Epithelial cell of esophagus (primary cell): ENCODE results near the gene BRI3.

Experiments
- DNase-seq: peaks from one replicate; pipeline ENCODE4 v3.0.0; 2010; ENCODE audit warnings: low read depth
- H3K4me3 ChIP-seq: 2 replicates; pipeline ENCODE4 v1.5.1; 2011; ENCODE audit warnings: mild to moderate bottlenecking, low read length, control low read depth
- CTCF ChIP-seq: IDR thresholded peaks from 2 replicates; pipeline ENCODE4 v1.5.1; 2011; ENCODE audit warnings: low read depth, mild to moderate bottlenecking, low read length, control low read depth, inconsistent platforms; ENCODE audit not compliant: insufficient read depth; ENCODE audit errors: missing control alignments

Gene BRI3

GRCh38 chr7:98303176-98303865, 21.8 kb downstream of the BRI3 start:
- no peak for DNase-seq
- TF ChIP-seq CTCF = no peak
- no peak overlapping the region for H3K4me3 ChIP-seq

DNA sequence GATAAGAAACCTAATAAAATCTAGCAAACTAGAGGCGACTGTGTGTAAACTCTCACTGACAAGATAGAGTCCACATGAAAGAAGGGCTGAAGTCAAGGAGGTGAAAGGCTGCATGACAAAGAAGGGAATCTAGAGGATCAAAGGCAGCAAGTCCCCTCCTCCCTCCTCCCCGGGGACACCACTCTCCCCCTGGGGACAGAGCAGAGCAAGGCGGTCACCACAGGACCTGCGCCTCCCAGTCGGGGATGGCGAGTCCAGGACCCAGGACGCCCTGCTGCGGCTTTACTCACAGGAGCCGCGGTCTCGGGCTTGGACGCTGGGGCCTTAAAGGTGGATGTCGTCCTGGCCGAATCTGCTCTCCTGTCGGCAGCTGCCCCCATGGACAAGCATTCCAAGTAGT, 22.4 kb downstream of the BRI3 start:
- TF ChIP-seq CTCF = no peak

DNA sequence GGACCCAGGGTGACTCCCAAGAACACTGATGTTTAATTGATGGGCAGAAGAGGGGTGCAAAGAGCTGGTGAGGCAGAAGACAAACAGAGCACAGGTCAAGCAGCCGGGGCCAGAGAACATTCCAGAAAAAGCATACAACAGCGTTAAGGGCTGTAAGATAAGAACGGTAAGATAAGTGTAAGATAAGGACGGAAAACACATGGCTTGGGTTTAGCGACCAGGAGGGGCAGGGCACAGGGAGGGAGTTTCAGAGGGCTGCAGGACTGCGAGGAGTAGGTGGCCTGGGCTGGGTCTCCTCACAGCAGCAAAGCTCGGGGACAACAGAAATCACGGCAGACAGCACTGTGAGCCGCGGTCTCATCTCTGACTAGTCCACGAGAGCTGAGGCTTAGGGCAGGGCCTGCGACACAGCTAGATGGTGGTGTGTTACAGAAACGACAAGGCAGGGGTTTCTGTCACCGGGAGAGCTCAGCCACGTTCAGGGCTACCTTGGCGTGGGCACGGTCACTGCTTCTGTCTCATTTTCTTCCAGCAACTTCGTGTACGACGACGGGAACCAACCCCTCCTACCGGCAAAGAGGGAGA, 24.6 kb downstream of the BRI3 start:
- H3K4me3 ChIP-seq = no peak overlapping the region
- no peak for TF ChIP-seq CTCF
- no peak for DNase-seq

More for the DNA sequence above, 22.4 kb downstream of the BRI3 start:
- no peak for DNase-seq
- H3K4me3 ChIP-seq = no peak overlapping the region

- no peak overlapping the region for H3K4me3 ChIP-seq
- no peak for TF ChIP-seq CTCF
- DNase-seq = no peak
Observed at GRCh38 chr7:98307971-98308466, 26.5 kb downstream of the BRI3 start.

DNA sequence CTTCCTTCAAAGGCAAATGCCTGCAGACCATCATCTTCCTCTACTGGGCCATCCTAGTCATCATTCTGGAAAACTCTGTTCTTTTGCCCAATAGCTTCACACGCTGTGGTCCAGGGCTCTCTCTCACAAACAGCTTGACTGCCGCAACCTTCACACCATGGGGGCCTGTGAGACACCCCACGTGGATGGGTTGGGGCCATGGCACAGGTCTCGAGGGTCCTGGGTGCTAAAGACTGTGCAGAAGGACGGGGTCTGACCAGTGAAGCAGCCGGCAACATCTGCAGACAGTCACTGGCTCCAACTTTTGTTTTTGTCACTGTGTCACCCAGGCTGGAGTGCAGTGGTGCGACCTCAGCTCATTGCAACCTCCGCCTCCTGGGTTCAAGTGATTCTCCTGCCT, 28.1 kb downstream of the BRI3 start:
- DNase-seq = no peak
- no peak overlapping the region for H3K4me3 ChIP-seq
- no peak for TF ChIP-seq CTCF

- no peak for TF ChIP-seq CTCF
- no peak for DNase-seq
- H3K4me3 ChIP-seq = no peak overlapping the region
Observed at GRCh38 chr7:98312201-98312600, 30.7 kb downstream of the BRI3 start.

GRCh38 chr7:98314469-98314868, 33.0 kb downstream of the BRI3 start:
- no peak overlapping the region for H3K4me3 ChIP-seq
- TF ChIP-seq CTCF = no peak
- DNase-seq = no peak
